GM19025 (cell line): ENCODE results near the gene TANC1.
"Not testable (repeated sequence)": the region's sequence is repeated elsewhere in the genome, so short reads cannot be mapped to it uniquely, and the experiment has no call there.

Source experiments
- ATAC-seq: cut with Tn5 transposase; IDR thresholded peaks from one replicate; pipeline ENCODE4 v1.9.1; 2021; ENCODE audit warnings: mild to moderate bottlenecking, low read depth, moderate library complexity; ENCODE audit not compliant: unreplicated experiment

TANC1 gene

DNA sequence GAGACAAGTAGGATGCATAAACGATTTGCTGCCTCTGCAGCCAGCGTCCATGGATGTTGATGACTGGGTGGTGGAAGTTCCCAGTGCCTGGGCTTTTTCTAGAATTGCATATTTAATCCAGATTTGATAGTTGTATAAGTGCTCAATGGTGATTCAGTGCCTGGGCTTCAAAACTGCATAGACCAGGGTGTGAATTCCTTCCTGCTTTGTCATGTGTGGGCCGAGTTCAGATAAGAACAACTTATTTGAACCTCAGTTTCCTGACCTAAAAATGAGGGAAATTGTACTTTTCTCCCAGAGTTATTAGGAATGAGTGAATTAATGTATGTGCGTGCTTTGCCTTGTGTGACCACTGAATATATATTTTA lies 163.5 kb downstream of the TANC1 start:
- ATAC-seq, result no peak

- ATAC-seq, result no peak
Observed at GRCh38 chr2:159133797-159134196, 165.4 kb downstream of the TANC1 start.

GRCh38 chr2:159134979-159135378 lies 166.5 kb downstream of the TANC1 start:
- ATAC-seq, result no peak

GRCh38 chr2:159136391-159136790 lies 168.0 kb downstream of the TANC1 start:
- ATAC-seq, result no peak

- ATAC-seq, result no peak
Observed at GRCh38 chr2:159137511-159138241, 169.2 kb downstream of the TANC1 start.

- no peak for ATAC-seq
Observed at GRCh38 chr2:159138642-159139182, 170.3 kb downstream of the TANC1 start.

DNA sequence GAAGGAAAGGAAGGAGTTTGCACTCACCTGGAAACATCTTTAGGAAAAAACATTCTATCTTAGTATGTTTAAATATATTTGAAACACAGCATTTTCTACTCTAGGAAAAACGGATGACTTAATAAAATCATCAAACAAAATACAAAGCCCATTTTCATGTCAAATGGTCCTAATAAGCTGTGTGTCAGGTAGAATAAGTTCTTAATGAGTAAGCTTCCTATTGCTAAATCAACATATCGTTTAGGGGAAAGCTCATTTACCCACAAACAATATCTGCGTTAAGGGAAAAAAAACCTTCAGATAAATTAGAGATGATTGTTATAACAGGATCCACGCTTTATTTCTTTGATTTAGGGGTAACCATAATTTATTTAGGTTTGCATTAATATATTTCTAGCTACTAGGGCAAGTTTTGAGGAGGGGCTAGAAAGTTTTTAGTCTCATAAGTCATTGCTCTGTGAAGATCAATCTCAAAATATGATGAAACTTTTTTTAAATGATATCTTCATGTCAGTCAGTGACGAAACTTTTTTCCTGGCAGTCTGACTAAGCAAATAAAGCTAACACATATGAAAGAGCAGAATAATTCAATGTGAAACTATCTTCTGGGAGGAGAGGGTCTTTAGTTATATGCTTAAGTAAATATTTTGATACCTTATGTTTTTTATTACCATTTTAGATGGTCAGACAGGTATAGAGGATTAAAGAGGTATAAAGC lies 170.9 kb downstream of the TANC1 start:
- no peak for ATAC-seq

- ATAC-seq, result no peak
Observed at GRCh38 chr2:159140070-159140769, 171.8 kb downstream of the TANC1 start.

DNA sequence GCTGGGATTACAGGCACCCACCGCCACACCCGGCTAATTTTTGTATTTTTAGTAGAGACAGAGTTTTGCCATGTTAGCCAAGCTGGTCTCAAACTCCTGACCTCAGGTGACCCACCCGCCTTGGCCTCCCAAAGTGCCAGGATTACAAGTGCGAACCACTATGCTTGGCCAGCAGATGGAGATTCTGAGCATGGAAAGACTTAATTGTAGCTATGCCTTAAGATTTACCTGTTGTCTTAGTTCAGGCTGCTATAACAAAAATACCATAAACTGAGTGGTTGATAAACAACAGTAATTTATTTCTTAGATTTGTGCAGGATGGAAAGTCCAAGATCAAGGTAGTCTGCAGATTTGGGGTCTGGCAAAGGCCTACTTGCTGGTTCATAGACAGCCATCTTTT lies 172.4 kb downstream of the TANC1 start:
- ATAC-seq, result not testable (repeated sequence)

- peak; percentile 52 for ATAC-seq
Observed at GRCh38 chr2:159144776-159145614, 176.6 kb downstream of the TANC1 start.

DNA sequence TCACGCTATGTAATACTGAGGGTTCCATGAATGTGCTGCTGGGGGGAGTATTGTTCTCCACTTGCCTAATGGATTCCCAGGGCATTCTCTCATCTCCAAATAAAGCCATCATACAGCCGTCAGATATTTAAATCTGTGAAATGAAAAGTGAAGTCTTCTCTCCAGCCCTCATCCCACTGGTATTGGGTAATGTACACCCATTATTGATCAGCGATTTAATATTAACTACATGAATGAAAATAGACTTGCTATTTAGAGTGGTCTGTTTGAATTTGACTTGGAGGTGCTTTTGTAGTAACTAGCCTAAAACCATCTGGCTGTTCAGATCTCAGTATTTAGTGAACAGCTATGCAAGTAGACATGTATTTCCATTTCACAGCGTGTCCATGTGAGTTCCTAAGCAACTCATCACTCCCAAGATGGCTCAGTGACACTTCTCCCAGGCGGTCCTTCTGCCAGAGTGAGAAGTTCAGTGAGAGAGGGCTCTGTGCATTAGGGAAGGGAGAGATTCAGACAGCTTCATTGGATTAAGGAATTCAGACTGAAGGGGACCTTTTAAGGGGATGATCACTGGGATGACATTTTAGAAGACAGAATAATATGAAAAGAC lies 177.4 kb downstream of the TANC1 start:
- ATAC-seq, result no peak

DNA sequence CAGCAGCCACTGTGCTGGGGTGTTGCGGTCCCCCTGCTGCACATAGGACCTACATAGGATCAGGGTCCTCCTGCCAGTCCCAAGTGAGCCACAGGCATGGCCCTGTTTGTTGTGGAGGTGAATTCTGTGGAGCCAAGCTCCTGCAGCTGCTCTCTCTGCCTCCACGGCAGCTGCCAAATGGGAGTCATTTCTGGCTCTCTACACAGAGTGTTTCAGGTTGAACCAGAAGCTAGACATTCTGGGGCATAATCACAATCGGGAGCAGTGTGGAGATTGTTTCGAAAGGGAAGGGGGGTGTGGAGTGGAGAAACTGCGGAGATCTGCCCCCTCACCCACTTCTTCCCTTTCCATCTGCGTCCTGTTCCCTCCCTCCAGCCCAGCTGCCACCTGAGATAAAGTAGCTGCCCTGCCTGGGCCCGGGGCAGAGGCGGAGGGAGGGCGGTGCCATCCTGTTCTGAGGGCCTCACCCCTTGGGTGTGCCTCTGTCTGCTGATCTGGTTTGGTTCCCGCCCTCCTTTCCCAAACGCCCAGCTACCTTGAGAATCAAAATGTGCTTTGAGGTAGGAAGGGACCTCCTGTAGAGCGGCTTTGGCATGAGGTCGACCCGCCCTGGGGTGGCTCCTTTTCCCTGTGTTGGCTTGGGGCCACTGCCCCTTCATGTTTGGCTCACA lies 178.7 kb downstream of the TANC1 start:
- no peak for ATAC-seq

- ATAC-seq, result no peak
Observed at GRCh38 chr2:159147690-159148089, 179.2 kb downstream of the TANC1 start.

DNA sequence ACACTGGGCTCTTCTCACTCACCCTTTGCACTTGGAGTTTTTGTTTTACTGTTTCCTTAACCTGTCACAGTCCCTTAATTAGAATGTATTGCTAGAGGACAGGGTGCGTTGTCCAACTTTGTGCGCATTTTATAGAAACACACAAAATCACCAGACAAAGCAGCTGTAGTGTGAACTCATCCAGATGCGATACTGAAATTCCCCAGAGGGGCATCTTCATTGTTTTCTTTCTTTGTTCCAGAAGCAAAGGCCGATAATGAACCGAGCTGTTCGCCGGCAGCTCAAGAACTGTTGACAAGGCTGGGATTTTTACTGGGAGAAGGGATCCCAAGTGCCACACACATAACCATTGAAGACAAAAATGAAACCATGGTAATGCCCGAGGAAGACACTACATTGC lies 180.5 kb downstream of the TANC1 start:
- ATAC-seq, result no peak

- no peak for ATAC-seq
Observed at GRCh38 chr2:159149747-159150146, 181.3 kb downstream of the TANC1 start.

DNA sequence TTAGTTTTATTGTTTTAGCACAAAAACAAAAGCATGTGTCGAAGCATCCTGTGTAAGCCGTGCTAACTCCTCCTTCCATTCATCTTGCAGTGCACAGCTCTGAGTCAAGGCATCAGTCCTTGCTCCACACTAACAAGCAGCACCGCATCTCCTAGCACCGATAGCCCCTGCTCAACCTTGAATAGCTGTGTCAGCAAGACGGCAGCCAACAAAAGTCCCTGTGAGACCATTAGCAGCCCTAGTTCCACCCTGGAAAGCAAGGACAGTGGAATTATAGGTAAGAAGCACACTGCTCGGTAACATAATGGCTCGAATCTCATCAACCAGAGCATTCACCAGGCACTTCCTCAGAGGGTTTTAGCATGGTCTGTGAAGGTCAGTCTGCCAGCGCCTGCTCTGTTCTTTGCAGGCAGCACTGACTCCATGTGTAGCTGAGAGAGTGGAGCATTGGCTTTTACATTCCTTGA lies 181.9 kb downstream of the TANC1 start:
- no peak for ATAC-seq

DNA sequence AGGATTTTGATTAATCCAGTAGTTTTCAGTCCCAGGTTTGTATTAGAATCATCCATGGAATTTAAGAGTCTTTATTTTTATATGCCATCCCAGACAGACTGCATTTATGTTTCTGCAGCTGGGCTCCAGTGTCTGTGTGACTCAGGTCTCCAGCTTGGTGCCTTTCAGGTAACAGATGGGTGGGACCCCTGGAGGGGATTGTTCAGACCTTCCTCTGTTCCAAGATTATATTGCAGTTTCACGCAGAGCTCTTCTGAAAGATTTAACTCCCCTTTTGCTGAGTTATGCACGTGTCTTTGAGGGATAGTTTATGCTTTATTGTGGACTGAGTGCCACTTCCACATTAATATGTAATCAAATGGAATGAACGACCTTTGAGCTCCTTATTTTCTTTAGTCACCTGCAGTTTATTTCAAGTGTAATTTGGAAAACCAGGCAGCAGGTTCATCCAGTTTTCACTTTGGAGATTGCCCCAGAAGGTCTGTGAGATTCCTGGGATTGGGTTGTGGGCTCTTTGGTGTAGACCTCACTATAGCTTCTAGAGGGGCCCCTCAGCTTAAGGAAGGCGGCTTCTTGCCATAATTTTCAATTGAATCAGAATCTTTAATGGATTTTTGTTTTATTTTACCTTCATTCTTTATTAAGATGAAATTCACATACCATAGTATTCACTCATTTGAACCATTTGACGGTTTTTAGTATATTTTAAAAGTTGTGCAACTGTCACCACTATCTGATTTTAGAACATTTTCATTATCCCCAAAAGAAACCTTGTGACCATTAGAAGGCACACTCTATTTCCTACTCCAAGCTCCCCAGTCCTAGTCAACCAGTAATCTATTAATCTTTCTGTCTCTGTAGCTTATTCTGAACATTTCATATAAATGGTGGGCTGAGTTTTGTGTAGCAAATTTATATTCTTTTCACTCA lies 183.0 kb downstream of the TANC1 start:
- ATAC-seq, result no peak

DNA sequence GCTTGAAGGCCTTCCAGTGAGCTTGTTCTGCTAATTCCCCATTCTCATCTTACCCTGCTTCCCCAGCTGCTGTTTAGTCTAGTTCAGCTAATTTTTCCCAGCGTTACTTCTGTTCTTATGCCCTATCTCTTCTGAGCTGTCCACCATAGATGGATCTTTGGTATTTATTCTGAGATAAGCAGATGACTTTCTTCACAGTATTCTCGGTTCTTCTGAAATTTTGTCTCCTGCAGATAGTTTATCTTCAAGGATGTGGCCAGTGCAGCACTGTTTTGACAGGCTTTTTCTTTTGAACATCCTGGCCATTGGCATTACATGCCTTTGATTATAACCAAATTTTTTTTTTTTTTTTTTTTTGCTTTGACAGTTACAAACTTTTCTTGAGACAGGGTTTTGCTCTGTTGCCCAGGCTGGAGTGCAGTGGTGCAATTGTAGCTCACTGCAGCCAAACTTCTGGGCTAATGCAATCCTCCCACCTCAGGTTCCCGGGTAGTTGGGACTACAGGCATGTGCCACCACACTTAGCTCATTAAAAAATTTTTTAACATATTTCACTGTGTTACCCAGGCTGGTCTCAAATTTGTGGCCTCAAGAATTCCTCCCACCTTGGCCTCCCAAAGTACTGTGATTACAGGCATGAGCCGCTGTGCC lies 183.8 kb downstream of the TANC1 start:
- no peak for ATAC-seq
